Measurements from ENCODE around the gene TNRC6B. TPM values are rescaled to one million over a fixed set of nuclear protein-coding genes. Genes with fewer than 3 reads are reported as not detected.

TNRC6B gene
- total RNA-seq, 1 experiment from 2014 or later = 58.1 TPM

GRCh38 chr22:40258017-40258416, 80.3 kb downstream of the TNRC6B start:
- H3K27me3 ChIP-seq (ENCODE audit: insufficient read depth, low read length) = no peaks in the 10 kb centered on the region
- no peak overlapping the region for H4K5ac ChIP-seq (ENCODE audit: insufficient read length, low read depth, low read length)
- H3K23ac ChIP-seq (ENCODE audit: insufficient read length, low read depth, low read length) = no peak overlapping the region
- no peak overlapping the region for H2BK12ac ChIP-seq (ENCODE audit: insufficient read length, low read depth, low read length)
- no peak overlapping the region for H3K9ac ChIP-seq (ENCODE audit: extremely low read depth, insufficient read length, low read length)
- H3K18ac ChIP-seq (ENCODE audit: insufficient read length, low read depth, low read length) = no peak overlapping the region
- H3K4me1 ChIP-seq (ENCODE audit: insufficient read depth, low read length) = no peaks in the 10 kb centered on the region
- H4K91ac ChIP-seq (ENCODE audit: insufficient read length, low read depth, low read length) = no peak overlapping the region
- no peaks in the 10 kb centered on the region for H3K27me3 Mint-ChIP-seq (ENCODE audit: low read depth)
- H3K79me2 ChIP-seq (ENCODE audit: insufficient read depth, low read length) = no peaks in the 10 kb centered on the region; the same call in 1 of the 2 replicates
- WGBS (ENCODE audit: extremely low coverage, insufficient read length, low lambda C conversion rate) = no CpG with 5 or more reads among the region's 1 CpG
- DNase-seq = no peak
- H3K27ac ChIP-seq (ENCODE audit: insufficient read length, low read depth, low read length) = no peak overlapping the region
- H3T11ph ChIP-seq (ENCODE audit: low read length) = no peak overlapping the region
- H2AFZ ChIP-seq (ENCODE audit: low read length) = no peak overlapping the region
- no peak for TF ChIP-seq CTCF (conservative IDR thresholded peaks at IDR 0.05)
- H3K4ac ChIP-seq (ENCODE audit: low read depth, low read length) = no peak overlapping the region
- no peak overlapping the region for H2BK15ac ChIP-seq (ENCODE audit: low read depth, low read length)
- H3K36me3 Mint-ChIP-seq (ENCODE audit: insufficient read depth in 1 of 3, low read depth in 3 of 3) = peaks cover 11 to 45% (median 38%) of the 10 kb centered on the region in 3 experiments; a peak in 6 of 7 replicates
- H4K20me1 ChIP-seq (ENCODE audit: control insufficient read depth, insufficient read depth, insufficient read length) = no peaks in the 10 kb centered on the region
- no peak overlapping the region for H2AK5ac ChIP-seq (ENCODE audit: insufficient read length, low read length)
- H2BK5ac ChIP-seq (ENCODE audit: insufficient read length, low read length) = no peak overlapping the region
- H3K79me1 ChIP-seq (ENCODE audit: insufficient read depth, low read depth, low read length, poor library complexity, severe bottlenecking) = no peaks in the 10 kb centered on the region
- no peaks in the 10 kb centered on the region for H3K9me3 Mint-ChIP-seq
- H3K27ac Mint-ChIP-seq = peak overlapping the region in 1 of 3 experiments; percentile 23; a peak in 1 of 7 replicates
- H3K9me3 ChIP-seq (ENCODE audit: control insufficient read depth, low read depth, low read length) = no peaks in the 10 kb centered on the region
- H3K4me2 ChIP-seq (ENCODE audit: insufficient read depth, insufficient read length, low read length) = no peak overlapping the region
- no peak overlapping the region for H3K14ac ChIP-seq (ENCODE audit: insufficient read depth, low read length)
- no peak overlapping the region for H2BK20ac ChIP-seq (ENCODE audit: low read depth, low read length, poor library complexity, severe bottlenecking)
- H3K4me3 Mint-ChIP-seq = no peak overlapping the region
- no peak overlapping the region for H3K56ac ChIP-seq (ENCODE audit: insufficient read length, low read depth, low read length)
- H3K23me2 ChIP-seq (ENCODE audit: insufficient read length, low read depth, low read length, poor library complexity, severe bottlenecking) = no peaks in the 10 kb centered on the region
- peaks cover 0 to 5% of the 10 kb centered on the region in 2 experiments; a peak in 1 of 4 replicates for H3K4me1 Mint-ChIP-seq
- H4K8ac ChIP-seq (replicated peaks; ENCODE audit: insufficient read length, low read depth, low read length) = no peak overlapping the region
- H2BK120ac ChIP-seq (ENCODE audit: low read depth, low read length, poor library complexity, severe bottlenecking) = no peak overlapping the region

All from H9 (cell line).